GM10266 (cell line): Measurements from ENCODE around the gene PPP1R16B.

ENCODE experiments used
- DNase-seq: peaks from one replicate; pipeline ENCODE4 v3.0.0; 2012; ENCODE audit errors: extremely low spot score
- TF ChIP-seq, protein P1 (sequence below): IDR thresholded peaks from 2 replicates; pipeline ENCODE4 v1.5.1; 2012; ENCODE audit warnings: mild to moderate bottlenecking, low read depth; ENCODE audit not compliant: control insufficient read depth, insufficient read depth; ENCODE audit errors: missing control alignments

The PPP1R16B gene

DNA sequence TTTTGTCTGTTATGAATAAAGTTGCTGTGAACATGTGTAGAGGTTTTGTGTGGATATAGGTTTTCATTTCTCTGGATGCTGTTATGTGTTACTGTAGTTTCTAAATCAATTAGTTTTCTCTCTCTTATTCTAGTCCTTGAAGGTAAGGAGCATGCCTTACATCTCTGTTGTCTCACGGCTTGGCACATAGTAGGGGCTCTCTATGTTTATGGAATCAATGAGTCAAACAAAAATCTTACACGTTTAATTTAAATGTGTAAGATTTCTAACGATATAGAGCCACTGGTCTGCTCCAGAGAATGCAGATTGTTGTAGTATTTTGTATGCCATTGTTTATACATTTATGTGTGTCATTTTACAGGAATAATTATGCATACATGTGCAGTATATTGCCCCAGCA lies 141.3 kb downstream of the PPP1R16B start:
- TF ChIP-seq, protein P1, sequence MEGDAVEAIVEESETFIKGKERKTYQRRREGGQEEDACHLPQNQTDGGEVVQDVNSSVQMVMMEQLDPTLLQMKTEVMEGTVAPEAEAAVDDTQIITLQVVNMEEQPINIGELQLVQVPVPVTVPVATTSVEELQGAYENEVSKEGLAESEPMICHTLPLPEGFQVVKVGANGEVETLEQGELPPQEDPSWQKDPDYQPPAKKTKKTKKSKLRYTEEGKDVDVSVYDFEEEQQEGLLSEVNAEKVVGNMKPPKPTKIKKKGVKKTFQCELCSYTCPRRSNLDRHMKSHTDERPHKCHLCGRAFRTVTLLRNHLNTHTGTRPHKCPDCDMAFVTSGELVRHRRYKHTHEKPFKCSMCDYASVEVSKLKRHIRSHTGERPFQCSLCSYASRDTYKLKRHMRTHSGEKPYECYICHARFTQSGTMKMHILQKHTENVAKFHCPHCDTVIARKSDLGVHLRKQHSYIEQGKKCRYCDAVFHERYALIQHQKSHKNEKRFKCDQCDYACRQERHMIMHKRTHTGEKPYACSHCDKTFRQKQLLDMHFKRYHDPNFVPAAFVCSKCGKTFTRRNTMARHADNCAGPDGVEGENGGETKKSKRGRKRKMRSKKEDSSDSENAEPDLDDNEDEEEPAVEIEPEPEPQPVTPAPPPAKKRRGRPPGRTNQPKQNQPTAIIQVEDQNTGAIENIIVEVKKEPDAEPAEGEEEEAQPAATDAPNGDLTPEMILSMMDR = no peak
- DNase-seq = no peak

DNA sequence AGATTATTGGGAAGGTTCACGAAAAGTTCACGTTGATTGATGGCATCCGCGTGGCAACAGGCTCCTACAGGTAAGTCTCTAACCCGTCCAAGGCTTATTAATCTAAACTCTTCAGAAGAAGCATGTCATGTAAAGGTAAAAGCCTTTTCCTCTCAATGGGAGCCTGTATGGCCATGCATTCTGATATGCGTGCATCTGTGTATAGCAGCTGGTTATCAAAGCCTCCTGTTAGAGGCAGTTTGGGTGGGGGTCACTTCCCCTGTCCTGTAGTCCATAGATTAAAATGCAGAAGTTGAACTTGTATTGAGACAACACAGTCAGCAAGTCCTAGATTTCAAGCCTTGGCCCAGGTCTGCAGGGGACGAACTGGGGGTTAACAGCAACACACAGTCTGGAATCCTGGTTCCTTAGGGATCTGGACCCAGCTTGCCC lies 142.4 kb downstream of the PPP1R16B start:
- DNase-seq = no peak

DNA sequence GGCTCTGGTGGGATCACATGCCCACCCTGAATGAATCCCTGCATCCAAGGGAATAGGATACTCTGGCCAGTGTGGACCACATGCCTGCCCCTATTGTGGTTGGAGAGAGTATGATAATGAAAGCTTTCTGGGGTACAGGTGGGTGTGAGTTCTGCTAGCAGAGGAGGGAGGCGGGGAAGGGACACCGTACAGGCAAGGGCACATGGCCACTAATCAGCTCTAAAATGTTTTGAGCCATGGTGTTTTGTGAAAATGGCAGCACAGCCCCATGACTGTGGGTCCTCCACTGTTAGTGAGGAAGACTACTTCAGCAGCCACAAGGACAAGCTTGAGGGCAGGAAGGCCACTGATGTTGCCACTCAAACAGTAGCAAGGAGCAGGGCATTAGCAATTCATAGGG lies 144.8 kb downstream of the PPP1R16B start:
- DNase-seq = no peak

More for the DNA sequence above, 142.4 kb downstream of the PPP1R16B start:
- TF ChIP-seq, protein P1 = no peak

DNA sequence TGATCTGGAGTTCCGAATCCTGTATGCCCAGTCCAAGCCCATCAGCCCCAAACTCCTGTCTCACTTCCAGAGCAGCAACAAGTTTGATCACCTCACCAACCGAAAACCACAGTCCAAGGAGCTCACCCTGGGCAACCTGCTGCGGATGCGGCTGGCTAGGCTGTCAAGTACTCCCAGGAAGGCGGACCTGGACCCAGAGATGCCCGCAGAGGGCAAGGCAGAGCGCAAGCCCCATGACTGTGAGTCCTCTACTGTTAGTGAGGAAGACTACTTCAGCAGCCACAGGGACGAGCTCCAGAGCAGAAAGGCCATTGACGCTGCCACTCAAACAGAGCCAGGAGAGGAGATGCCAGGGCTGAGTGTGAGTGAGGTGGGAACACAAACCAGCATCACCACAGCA lies 146.1 kb downstream of the PPP1R16B start:
- DNase-seq = no peak
- TF ChIP-seq, protein P1 = no peak

More for the DNA sequence above, 144.8 kb downstream of the PPP1R16B start:
- TF ChIP-seq, protein P1 = no peak

DNA sequence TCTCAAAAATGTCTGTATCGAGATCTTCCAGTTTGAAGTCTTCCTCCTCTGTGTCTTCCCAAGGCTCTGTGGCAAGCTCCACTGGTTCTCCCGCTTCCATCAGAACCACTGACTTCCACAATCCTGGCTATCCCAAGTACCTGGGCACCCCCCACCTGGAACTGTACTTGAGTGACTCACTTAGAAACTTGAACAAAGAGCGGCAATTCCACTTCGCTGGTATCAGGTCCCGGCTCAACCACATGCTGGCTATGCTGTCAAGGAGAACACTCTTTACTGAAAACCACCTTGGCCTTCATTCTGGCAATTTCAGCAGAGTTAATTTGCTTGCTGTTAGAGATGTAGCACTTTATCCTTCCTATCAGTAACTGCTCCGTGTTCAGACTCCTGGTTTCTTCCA lies 146.7 kb downstream of the PPP1R16B start:
- TF ChIP-seq, protein P1 = no peak
- DNase-seq = no peak

DNA sequence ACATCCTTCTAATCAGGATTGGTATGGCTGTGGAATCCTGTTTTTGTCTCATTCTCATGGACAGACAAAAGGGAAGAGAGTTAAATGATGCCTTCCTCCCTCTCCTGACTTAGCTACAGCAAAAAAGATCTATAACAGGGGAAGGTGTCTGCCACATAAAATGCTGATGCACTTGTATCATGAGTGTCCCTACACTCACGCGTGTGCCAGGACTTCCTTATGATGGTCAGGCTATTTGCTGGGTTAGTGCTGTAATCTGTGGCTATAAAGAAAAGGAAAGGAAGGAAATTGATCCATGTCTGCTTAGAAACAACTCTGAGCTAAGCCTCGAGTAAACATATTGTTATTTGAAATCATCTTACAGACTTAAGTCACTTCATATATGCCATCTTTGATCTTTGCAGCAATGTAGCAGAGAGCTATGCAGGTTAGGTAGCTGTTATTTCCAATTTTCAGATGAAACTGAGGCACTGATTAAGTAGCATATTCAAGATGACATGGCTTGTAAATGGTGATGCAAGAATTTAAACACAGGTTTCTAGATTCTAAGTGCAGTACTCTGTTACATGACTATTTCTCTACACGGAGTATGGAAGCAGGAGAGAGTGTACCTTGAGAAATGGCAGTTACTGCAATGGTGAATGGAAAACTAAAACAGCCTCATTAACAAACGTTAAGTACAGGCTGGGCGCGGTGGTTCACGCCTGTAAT lies 148.3 kb downstream of the PPP1R16B start:
- no peak for DNase-seq
- TF ChIP-seq, protein P1 = no peak

DNA sequence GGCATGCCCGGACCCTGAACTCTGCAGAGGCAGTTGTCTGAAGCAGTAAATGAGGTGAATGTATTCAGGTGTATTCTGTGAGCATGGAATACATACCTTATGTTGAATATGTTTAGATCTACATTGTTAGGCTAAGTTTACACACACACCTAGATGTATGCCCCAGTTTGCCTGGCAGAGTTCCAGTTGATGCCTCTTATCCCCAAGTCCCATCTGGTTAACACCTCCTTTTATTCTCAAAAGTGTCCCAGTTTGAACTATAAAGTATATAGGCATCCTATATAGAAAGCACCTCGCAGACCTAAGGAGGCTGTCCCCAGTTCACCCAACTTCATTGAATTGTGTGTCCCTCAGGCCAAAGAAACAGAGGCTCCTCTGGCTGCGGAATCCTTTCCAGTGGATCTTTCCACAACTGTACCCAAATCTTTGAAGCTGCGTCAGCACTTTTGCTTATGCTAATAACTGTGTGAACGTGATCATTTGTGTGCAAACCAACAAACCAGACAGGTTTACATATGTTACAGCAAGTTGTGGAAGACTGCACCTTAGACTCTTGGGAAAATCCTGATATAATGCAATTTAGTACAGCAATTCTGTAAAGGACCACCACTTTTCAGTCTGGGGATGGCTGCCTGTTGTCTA lies 151.9 kb downstream of the PPP1R16B start:
- DNase-seq = no peak
- TF ChIP-seq, protein P1 = no peak
